Hepatocyte (in vitro differentiated cells): ENCODE data around the gene GPATCH8. TPM values are rescaled to one million over a fixed set of nuclear protein-coding genes. Genes with fewer than 3 reads are reported as not detected.
"Not testable (repeated sequence)": the region's sequence is repeated elsewhere in the genome, so short reads cannot be mapped to it uniquely, and the experiment has no call there.

Experiments
- DNase-seq: peaks from one replicate; pipeline ENCODE4 v3.0.0-alpha.2; 2016; ENCODE audit warnings: low spot score
- H2AFZ ChIP-seq: fragments of 200-600 bp; sonication (generic); 2 replicates; pipeline ENCODE4 v1.6.0; 2016; ENCODE audit warnings: antibody characterized with exemption, mild to moderate bottlenecking
- H3K27ac ChIP-seq: fragments of 200-600 bp; sonication (generic); 2 replicates; pipeline ENCODE4 v1.5.1; 2016; ENCODE audit warnings: mild to moderate bottlenecking
- H3K27me3 ChIP-seq: fragments of 200-600 bp; sonication (generic); 2 replicates; pipeline ENCODE4 v1.6.1; 2016
- H3K36me3 ChIP-seq: fragments of 200-600 bp; sonication (generic); replicated peaks from 2 replicates; pipeline ENCODE4 v1.5.1; 2016; ENCODE audit warnings: low read depth; ENCODE audit not compliant: insufficient read depth
- H3K4me1 ChIP-seq: fragments of 200-600 bp; sonication (generic); 2 replicates; pipeline ENCODE4 v1.5.1; 2016; ENCODE audit warnings: mild to moderate bottlenecking, moderate library complexity; ENCODE audit not compliant: insufficient read depth
- H3K4me2 ChIP-seq: fragments of 200-600 bp; sonication (generic); 2 replicates; pipeline ENCODE4 v1.6.0; 2016
- H3K4me3 ChIP-seq: fragments of 200-600 bp; sonication (generic); 2 replicates; pipeline ENCODE4 v1.5.1; 2016; ENCODE audit warnings: mild to moderate bottlenecking
- H3K79me2 ChIP-seq: fragments of 200-600 bp; sonication (generic); 2 replicates; pipeline ENCODE4 v1.6.0; 2017; ENCODE audit warnings: mild to moderate bottlenecking
- H3K9me2 ChIP-seq: fragments of 200-600 bp; sonication (generic); replicated peaks from 2 replicates; pipeline ENCODE4 v1.6.0; 2017; ENCODE audit warnings: mild to moderate bottlenecking; ENCODE audit not compliant: insufficient read depth
- H3K9me3 ChIP-seq: fragments of 200-600 bp; sonication (generic); 2 replicates; pipeline ENCODE4 v1.5.1; 2016; ENCODE audit warnings: low read depth, mild to moderate bottlenecking
- H4K20me1 ChIP-seq: fragments of 200-600 bp; sonication (generic); 2 replicates; pipeline ENCODE4 v1.6.0; 2016; ENCODE audit warnings: mild to moderate bottlenecking; ENCODE audit not compliant: insufficient read depth, poor library complexity, severe bottlenecking
- CTCF ChIP-seq: fragments of 200-600 bp; sonication (generic); IDR thresholded peaks from 2 replicates; pipeline ENCODE4 v1.5.1; 2016; ENCODE audit warnings: antibody characterized with exemption, mild to moderate bottlenecking; ENCODE audit not compliant: poor library complexity
- EZH2 ChIP-seq: fragments of 200-600 bp; sonication (generic); IDR thresholded peaks from 2 replicates; pipeline ENCODE4 v1.6.1; 2016; ENCODE audit warnings: antibody characterized with exemption, mild to moderate bottlenecking, borderline replicate concordance
- EZH2phosphoT487 ChIP-seq: fragments of 200-600 bp; sonication (generic); IDR thresholded peaks from one replicate; pipeline ENCODE4 v1.6.1; 2018; ENCODE audit warnings: antibody characterized with exemption, mild to moderate bottlenecking, low read depth, moderate library complexity; ENCODE audit not compliant: unreplicated experiment, severe bottlenecking
- WGBS: methylation state at CpG from one replicate; pipeline ENCODE4 v1.1.6; 2016; ENCODE audit warnings: low lambda C conversion rate; ENCODE audit errors: missing lambda C conversion rate; 5-methylcytosine and 5-hydroxymethylcytosine counted together
- polyA plus RNA-seq: library from polyadenylated mRNA; unstranded; fragments of >200 nt; fragmentation: Nextera tagmentation; extraction: Ambion mirVana; gene quantifications from 2 replicates; pipeline ENCODE4 v1.2.1, GENCODE V29; 2016
- total RNA-seq: library from RNA; depleted of rRNA; stranded (reverse); fragments of >200 nt; gene quantifications from 2 replicates; pipeline ENCODE4 v1.2.3, GENCODE V29; 2014

The GPATCH8 gene
- total and polyA plus RNA-seq, 2 experiments from 2014 or later: 30.0 to 42.1 TPM

- Histone ChIP-seq H3K9me2 (no peaks in the 10 kb centered on the region), H4K20me1 (no peaks in the 10 kb centered on the region), H3K4me2 (peak overlapping the region; percentile 42), H3K36me3 (no peaks in the 10 kb centered on the region), H3K27me3 (no peaks in the 10 kb centered on the region), H2AFZ (no peak overlapping the region), H3K9me3 (no peaks in the 10 kb centered on the region), H3K4me1 (no peaks in the 10 kb centered on the region), H3K79me2 (no peaks in the 10 kb centered on the region), H3K4me3 (no peak overlapping the region), H3K27ac (no peak overlapping the region)
- 60% methylated on average over 21 of the region's 22 CpGs for WGBS
- DNase-seq: no peak
- TF ChIP-seq EZH2: no peak
- no peak for TF ChIP-seq EZH2phosphoT487
- no peak for TF ChIP-seq CTCF
These were observed 127.8 kb downstream of the GPATCH8 start for GRCh38 chr17:44375196-44376017.

GRCh38 chr17:44374306-44375195 is 128.7 kb downstream of the GPATCH8 start:
- TF ChIP-seq EZH2phosphoT487: no peak
- TF ChIP-seq EZH2: no peak
- TF ChIP-seq CTCF: no peak
- Histone ChIP-seq H3K9me2 (no peaks in the 10 kb centered on the region), H3K4me2 (peak overlapping the region; percentile 42), H3K27me3 (no peaks in the 10 kb centered on the region), H3K4me3 (no peak overlapping the region), H3K27ac (no peak overlapping the region), H3K79me2 (no peaks in the 10 kb centered on the region), H3K4me1 (no peaks in the 10 kb centered on the region), H3K36me3 (no peaks in the 10 kb centered on the region), H3K9me3 (no peaks in the 10 kb centered on the region), H2AFZ (no peak overlapping the region), H4K20me1 (no peaks in the 10 kb centered on the region)
- DNase-seq: peak; percentile 64
- WGBS: 27% methylated on average over 26 of the region's 31 CpGs

GRCh38 chr17:44372036-44372435 is 131.2 kb downstream of the GPATCH8 start:
- no peak overlapping the region for H2AFZ ChIP-seq
- TF ChIP-seq CTCF (no peak), EZH2phosphoT487 (no peak), EZH2 (no peak)
- H3K4me1 ChIP-seq: no peaks in the 10 kb centered on the region
- no peak overlapping the region for H3K27ac ChIP-seq
- H3K9me3 ChIP-seq: no peaks in the 10 kb centered on the region
- no peaks in the 10 kb centered on the region for H3K27me3 ChIP-seq
- H3K4me2 ChIP-seq: no peak overlapping the region
- no peak for DNase-seq
- no peaks in the 10 kb centered on the region for H3K9me2 ChIP-seq
- no peaks in the 10 kb centered on the region for H4K20me1 ChIP-seq
- no peaks in the 10 kb centered on the region for H3K79me2 ChIP-seq
- 91% methylated on average over 10 of the region's 10 CpGs for WGBS
- H3K4me3 ChIP-seq: no peak overlapping the region
- H3K36me3 ChIP-seq: no peaks in the 10 kb centered on the region

- not testable (repeated sequence) for H3K79me2 ChIP-seq, H3K36me3 ChIP-seq
These were observed 133.7 kb downstream of the GPATCH8 start for GRCh38 chr17:44369414-44370023.

GRCh38 chr17:44368391-44369243 is 134.6 kb downstream of the GPATCH8 start:
- not testable (repeated sequence) for H3K36me3 ChIP-seq, H3K4me2 ChIP-seq, H3K4me1 ChIP-seq, H3K27ac ChIP-seq, H3K79me2 ChIP-seq, H3K27me3 ChIP-seq, H2AFZ ChIP-seq, H3K9me2 ChIP-seq, DNase-seq, H3K4me3 ChIP-seq, H3K9me3 ChIP-seq, H4K20me1 ChIP-seq
- 95% methylated on average over 42 of the region's 42 CpGs for WGBS

More at GRCh38 chr17:44369414-44370023, 133.7 kb downstream of the GPATCH8 start:
- DNase-seq: peak; percentile 3
- WGBS: 58% methylated on average over 17 of the region's 17 CpGs
- H3K4me3 ChIP-seq, H2AFZ ChIP-seq, H4K20me1 ChIP-seq, H3K4me2 ChIP-seq, H3K9me2 ChIP-seq, H3K9me3 ChIP-seq, H3K27ac ChIP-seq, H3K27me3 ChIP-seq, H3K4me1 ChIP-seq: not testable (repeated sequence)
